Measurements from ENCODE around the gene SLC33A1. TPM values are rescaled to one million over a fixed set of nuclear protein-coding genes. Genes with fewer than 3 reads are reported as not detected.

The SLC33A1 gene
- polyA plus RNA-seq, 3 donors = 9.7 to 19.1 (median 15.0) TPM

GRCh38 chr3:155871746-155872158 lies 17.5 kb upstream of the SLC33A1 start:
- Histone ChIP-seq H3K4me2 (replicated peaks; ENCODE audit: extremely low read depth, low read length, poor library complexity, severe bottlenecking) (peak overlapping the region; percentile 87), H3K27ac (ENCODE audit: low read depth in 1 of 2, low read length in 2 of 2) (peak overlapping the region; percentile 16 to 84), H3K79me2 (ENCODE audit: insufficient read depth, low read length) (peaks cover 62% of the 10 kb centered on the region), H3K36me3 (replicated peaks in 1 of 2; ENCODE audit: control insufficient read depth in 1 of 2, insufficient read depth in 2 of 2, low read length in 2 of 2) (no peaks in the 10 kb centered on the region), H3K4me3 (replicated peaks in 1 of 3; ENCODE audit: low read depth in 2 of 3, low read length in 3 of 3) (peak overlapping the region; percentile 66 to 98 (median 90)), H2AFZ (ENCODE audit: insufficient read depth, low read depth, low read length, poor library complexity, severe bottlenecking) (peak overlapping the region; percentile 94), H3K27me3 (ENCODE audit: control insufficient read depth in 2 of 2, insufficient read depth in 2 of 2, low read length in 2 of 2) (no peaks in the 10 kb centered on the region), H3K9me3 (replicated peaks in 1 of 2; ENCODE audit: control insufficient read depth in 1 of 2, insufficient read depth in 1 of 2, low read length in 2 of 2) (no peaks in the 10 kb centered on the region), H4K20me1 (ENCODE audit: insufficient read depth, low read length) (peaks cover 13% of the 10 kb centered on the region), H3K4me1 (ENCODE audit: control insufficient read depth in 1 of 2, insufficient read depth in 2 of 2, low read length in 2 of 2) (peaks cover 23 to 30% of the 10 kb centered on the region in 2 donors), H3K9ac (ENCODE audit: insufficient read depth, low read length, poor library complexity, severe bottlenecking) (peak overlapping the region; percentile 90)
- no peaks in the 10 kb centered on the region for H3K9me3 Mint-ChIP-seq
- no peak for DNase-seq
- H3K27me3 Mint-ChIP-seq (ENCODE audit: low read depth in 3 of 3) = peaks cover 0 to 2% (median 0%) of the 10 kb centered on the region in 3 donors
- TF ChIP-seq CTCF (IDR thresholded peaks at IDR 0.05) = no peak
- peak overlapping the region; percentile 69 to 88 (median 79) for H3K27ac Mint-ChIP-seq
- H3K4me1 Mint-ChIP-seq = peaks cover 27% of the 10 kb centered on the region
- under 1% methylated on average over 15 of the region's 19 CpGs for WGBS (ENCODE audit: insufficient coverage)
- peak overlapping the region; percentile 90 to 97 for H3K4me3 Mint-ChIP-seq
- no peaks in the 10 kb centered on the region for H3K36me3 Mint-ChIP-seq
- intact Hi-C loops (cut with micrococcal nuclease) = loop anchor here (2.0 to 10.0 kb wide), 3 partner anchors 17 to 67 kb away; partner anchors contain the start of genes C3orf33 (in 2 of the 2) and SLC33A1 (in 1 of the 2)

- Mint-ChIP-seq H3K9me3 (peaks cover 0 to 2% (median 0%) of the 10 kb centered on the region in 7 donors), H3K4me3 (peak overlapping the region; percentile 90 to 97), H3K4me1 (peaks cover 24% of the 10 kb centered on the region), H3K27ac (peak overlapping the region; percentile 69 to 88 (median 79)), H3K27me3 (ENCODE audit: low read depth in 3 of 3) (peaks cover 0 to 2% (median 2%) of the 10 kb centered on the region in 3 donors), H3K36me3 (no peaks in the 10 kb centered on the region)
- Histone ChIP-seq H3K4me3 (replicated peaks in 1 of 3; ENCODE audit: low read depth in 2 of 3, low read length in 3 of 3) (peak overlapping the region; percentile 66 to 98 (median 90)), H2AFZ (ENCODE audit: insufficient read depth, low read depth, low read length, poor library complexity, severe bottlenecking) (peak overlapping the region; percentile 94), H3K9me3 (replicated peaks in 1 of 2; ENCODE audit: control insufficient read depth in 1 of 2, insufficient read depth in 1 of 2, low read length in 2 of 2) (no peaks in the 10 kb centered on the region), H3K36me3 (replicated peaks in 1 of 2; ENCODE audit: control insufficient read depth in 1 of 2, insufficient read depth in 2 of 2, low read length in 2 of 2) (no peaks in the 10 kb centered on the region), H3K9ac (ENCODE audit: insufficient read depth, low read length, poor library complexity, severe bottlenecking) (peak overlapping the region; percentile 90), H3K4me2 (replicated peaks; ENCODE audit: extremely low read depth, low read length, poor library complexity, severe bottlenecking) (peak overlapping the region; percentile 87), H3K4me1 (ENCODE audit: control insufficient read depth in 1 of 2, insufficient read depth in 2 of 2, low read length in 2 of 2) (peaks cover 23 to 30% of the 10 kb centered on the region in 2 donors), H4K20me1 (ENCODE audit: insufficient read depth, low read length) (peaks cover 13% of the 10 kb centered on the region), H3K79me2 (ENCODE audit: insufficient read depth, low read length) (peaks cover 56% of the 10 kb centered on the region), H3K27me3 (ENCODE audit: control insufficient read depth in 2 of 2, insufficient read depth in 2 of 2, low read length in 2 of 2) (no peaks in the 10 kb centered on the region), H3K27ac (ENCODE audit: low read depth in 1 of 2, low read length in 2 of 2) (peak overlapping the region; percentile 56 to 84)
- intact Hi-C loops (cut with micrococcal nuclease) = loop anchor here (2.0 to 10.0 kb wide), 3 partner anchors 16 to 66 kb away; partner anchors contain the start of genes C3orf33 (in 2 of the 2) and SLC33A1 (in 1 of the 2)
- WGBS (ENCODE audit: insufficient coverage) = under 1% methylated on average over 77 of the region's 85 CpGs
- no peak for TF ChIP-seq CTCF (IDR thresholded peaks at IDR 0.05)
- DNase-seq = peak in 2 of 3 donors; percentile 18 to 26
These were observed 16.9 kb upstream of the SLC33A1 start for GRCh38 chr3:155870945-155871745.
